ENCODE data around the gene RNF217.
"Not testable (repeated sequence)": the region's sequence is repeated elsewhere in the genome, so short reads cannot be mapped to it uniquely, and the experiment has no call there.

Gene RNF217

DNA sequence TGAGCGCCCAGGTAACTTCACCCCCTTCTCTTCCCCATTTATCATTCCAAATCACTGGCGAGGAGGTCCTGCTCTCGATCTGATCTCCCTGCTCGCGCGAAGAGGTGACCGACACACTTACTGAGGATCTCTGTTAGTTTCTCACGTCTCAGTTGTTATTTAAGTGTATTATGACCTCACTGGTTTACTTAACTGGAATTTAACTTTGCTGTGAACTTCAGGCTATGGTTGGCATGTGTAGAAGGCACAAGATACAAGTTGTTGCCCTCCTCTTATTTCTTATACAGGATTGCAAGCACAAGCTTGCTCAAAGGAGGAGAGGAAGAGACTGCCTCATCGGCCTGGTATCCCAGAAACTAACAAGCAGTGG, 1.2 kb downstream of the RNF217 start:
- DNase-seq = no peak

DNA sequence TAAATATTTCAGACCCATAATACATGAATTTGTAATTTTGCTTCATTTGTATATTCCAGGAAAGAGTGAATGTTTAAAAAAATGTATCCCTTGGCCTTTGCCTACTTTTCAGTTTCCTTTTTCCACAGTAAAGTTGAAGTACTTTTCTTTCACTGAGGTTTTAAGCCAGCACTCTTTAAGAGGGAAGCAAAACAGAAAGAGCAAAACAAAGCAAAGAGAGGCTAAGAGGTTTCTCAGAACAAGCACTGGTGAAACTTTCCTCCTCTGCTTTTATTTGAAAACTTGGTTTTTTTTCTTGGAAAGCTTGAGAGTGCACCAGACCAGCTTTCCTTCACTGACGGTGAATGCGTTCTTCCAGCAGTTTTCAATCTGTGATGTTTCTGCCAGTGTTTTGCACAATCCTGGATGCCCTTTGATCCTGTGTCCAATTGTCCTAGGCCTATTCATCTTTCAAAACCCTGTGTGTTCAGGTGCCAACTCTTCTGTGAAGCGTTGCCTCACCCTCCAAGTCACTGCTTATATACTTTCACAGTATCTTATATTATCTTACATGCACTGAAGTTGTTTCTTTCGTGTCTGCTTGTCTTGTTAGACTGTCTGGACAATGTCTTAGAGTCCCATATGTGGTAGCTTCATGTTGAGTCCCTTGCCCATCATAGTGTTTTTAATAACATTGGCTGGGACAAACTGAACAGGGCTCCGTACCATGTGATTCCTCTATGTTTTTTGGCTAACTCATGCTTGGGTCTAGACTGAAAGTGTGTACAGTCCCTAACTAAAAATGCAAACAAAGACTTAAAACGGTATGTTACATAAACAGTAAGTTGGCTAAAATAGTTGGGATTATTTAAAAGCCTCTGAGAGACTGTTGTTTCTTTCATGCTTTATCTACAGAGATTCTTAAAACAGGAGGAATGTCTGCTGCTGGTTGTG, 1.9 kb downstream of the RNF217 start:
- no peak for DNase-seq

DNA sequence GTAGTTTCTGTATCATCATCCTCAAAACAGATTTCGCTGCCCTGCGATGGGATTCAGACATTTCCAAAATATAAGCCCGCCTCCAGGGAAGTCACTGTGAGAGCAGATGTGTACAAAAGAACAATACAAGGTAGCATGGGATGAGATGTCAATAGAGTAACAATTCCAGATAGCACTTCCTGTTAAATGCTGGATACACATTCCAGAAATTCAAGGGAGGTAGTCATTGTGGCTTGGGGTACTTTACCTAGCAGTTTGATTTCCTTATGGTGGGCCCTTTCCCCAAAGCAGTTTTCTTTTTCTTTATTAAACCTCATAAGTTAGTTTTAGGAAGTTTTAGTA, 2.5 kb downstream of the RNF217 start:
- DNase-seq = no peak

DNA sequence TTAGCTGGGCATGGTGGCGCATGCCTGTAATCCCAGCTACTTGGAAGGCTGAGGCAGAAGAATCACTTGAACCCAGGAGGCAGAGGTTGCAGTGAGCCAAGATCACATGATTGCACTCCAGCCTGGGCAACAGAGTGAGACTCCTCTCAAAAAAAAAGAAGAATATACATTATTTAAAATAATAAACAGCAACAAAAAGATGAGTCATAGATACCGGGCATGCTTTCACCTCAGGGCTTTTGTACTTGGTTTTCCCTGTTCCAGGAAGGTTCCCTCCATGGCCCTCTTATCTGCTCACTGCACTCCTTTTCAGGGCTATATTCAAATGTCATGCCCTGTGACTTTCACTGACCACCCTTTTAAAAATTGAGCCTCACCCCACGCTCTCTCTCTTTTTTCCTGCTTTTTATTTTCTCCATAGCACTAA, 3.2 kb downstream of the RNF217 start:
- DNase-seq = not testable (repeated sequence)

DNA sequence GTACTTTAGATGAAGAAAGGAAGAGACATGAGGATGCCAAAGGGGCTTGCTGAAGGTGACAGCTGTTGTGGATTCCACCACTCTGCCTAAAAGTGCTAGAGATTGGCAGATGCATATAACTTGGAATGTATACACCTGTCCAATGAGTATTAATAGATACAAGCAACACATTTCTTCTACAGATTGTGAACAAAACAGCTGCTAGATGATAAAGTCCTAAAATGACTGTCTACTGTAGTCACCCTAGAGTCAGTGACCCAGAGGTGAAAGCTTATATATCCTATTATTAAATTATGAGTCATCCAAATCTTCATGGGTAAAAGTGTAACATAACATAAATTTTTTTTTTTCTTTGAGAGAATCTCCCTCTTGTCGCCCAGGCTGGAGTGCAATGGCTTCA, 5.2 kb downstream of the RNF217 start:
- no peak for DNase-seq

DNA sequence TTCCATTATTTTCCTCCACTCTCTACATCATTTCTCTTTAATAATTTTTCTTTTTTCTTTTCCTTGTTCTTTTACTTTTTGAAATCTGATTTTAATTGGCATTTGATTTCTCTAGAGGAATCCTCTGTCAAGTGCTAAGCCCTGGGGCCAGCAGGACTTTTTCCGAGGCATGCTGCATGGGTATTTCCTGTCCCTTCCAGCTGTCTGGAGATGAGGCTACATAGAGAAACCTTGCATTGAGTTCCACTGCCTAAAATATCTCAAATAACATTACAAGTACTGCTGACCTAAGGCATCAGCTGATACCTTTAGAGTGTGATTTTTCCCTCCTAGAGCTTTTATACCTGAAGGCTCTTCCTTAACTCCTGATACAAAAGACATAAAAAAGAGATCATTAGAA, 6.2 kb downstream of the RNF217 start:
- DNase-seq = no peak

DNA sequence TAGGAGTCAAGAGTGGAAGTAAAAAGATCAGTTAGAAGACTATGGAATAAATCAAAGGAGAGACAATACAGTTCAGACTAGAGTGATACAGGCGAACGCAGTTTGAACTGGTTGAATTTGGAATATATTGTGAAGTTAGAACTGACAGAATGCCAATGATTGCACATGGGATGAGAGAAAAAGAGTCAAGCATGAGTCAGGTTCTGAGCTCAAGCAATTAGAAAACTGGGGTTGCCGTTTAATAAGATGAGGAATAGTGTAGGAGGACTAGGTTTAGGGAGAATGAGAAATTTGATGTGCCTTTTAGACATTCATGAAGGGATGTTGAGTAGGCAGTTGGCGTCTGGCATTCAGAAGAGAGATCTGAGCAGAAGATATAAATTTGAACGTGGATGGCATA, 8.0 kb downstream of the RNF217 start:
- DNase-seq = no peak

DNA sequence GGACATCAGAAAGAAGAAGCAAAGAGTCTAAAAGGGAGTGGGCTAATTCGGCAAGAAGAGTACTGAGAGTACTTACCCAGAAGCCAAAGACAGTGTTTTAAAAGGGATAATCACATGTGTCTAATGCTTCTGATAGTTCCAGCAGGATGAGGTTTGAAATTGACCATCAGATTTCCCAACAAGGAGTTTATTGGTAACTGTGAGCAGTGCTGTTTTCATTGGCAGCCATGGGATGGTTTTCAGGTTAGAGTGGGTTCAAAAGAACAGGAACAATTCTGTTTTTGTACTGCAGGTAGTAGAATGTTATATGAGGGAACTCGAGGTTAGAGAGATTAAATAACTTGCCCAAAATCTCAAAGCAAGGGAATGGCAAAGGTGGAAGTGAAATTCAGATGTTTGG, 8.5 kb downstream of the RNF217 start:
- no peak for DNase-seq

DNA sequence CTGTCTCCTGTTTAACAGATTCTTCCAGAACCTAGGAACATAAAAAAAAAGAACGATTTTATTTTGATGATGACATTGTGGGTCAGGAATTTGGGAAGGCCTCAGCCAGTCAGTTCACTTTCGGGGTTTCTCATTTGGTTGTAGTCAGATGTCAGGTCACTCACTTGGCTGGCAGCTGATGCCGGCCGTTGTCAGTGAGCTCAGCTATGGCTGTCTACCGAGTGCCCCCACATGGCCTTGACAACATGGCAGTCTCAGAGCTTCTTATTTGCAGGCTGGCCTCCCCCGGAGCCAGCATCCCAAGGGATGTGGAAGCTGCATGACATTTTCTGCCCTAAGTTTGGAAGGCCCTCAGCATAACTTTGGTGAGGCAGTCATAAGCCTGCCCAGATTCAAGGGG, 11.5 kb downstream of the RNF217 start:
- no peak for DNase-seq

DNA sequence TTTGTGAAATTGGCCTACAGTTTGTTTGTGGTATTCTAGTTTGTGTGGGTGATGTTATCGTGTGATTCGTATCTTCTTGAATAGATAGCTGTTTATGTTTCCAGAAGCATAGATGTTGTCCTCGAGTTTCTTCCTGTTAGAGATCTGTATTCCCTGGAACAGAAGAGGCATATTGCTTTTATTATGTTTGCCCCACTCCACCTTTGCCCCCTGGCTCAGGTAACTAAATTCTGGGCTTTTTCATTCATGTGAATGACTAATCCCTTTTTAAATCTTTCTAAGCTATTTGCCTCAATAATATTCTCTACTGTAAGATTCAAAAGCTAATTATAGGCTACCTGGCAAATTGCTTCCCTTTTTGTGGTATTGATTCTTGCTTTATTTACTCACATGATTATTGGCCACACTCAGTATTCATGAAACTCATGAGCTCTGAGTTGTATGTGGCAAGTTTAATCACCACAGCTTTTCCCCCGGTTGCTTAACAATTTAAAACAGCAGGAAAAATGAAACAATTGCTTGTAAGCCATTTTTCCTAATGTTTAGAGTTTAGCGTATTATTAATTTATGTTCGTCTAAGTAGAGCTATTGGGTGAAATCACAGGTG, 12.6 kb downstream of the RNF217 start:
- DNase-seq = no peak

DNA sequence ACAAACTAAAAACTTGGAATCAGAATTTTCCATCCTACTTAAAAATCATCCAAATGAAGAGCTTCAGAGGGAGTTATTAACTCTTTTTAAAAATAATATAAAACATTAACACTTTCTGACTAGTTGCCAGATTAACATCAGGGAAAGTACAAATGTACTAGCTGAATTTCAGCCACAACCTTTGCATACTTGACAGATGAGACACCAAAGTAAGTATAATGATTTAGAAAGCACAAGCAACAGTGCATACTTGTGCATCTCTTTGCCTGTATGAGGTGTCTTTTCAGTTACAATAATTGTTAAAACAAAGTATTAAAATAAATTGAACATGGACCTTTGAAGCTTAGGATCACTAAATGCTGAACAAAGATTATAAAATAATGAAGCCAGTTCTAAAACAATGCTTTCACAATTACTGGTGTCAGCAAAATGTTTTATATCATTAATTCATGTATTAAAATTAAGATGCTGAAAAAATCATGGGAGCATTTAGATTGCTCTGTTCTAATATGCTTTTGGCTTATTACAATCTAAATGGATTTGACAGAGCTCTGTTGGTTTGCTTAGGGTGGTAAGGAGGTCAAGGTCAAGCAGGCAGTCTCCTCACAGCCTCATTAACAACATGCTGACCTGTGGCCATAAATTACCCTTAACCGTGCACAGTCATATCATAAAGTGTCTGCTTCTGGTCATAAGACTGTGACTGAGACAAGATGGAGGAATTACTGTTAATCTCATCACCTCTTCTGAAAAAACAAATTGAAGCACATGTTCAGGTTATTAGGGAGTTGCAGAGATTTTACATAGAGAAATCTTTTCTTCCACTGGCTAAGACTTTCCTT, 15.1 kb downstream of the RNF217 start:
- no peak for DNase-seq

DNA sequence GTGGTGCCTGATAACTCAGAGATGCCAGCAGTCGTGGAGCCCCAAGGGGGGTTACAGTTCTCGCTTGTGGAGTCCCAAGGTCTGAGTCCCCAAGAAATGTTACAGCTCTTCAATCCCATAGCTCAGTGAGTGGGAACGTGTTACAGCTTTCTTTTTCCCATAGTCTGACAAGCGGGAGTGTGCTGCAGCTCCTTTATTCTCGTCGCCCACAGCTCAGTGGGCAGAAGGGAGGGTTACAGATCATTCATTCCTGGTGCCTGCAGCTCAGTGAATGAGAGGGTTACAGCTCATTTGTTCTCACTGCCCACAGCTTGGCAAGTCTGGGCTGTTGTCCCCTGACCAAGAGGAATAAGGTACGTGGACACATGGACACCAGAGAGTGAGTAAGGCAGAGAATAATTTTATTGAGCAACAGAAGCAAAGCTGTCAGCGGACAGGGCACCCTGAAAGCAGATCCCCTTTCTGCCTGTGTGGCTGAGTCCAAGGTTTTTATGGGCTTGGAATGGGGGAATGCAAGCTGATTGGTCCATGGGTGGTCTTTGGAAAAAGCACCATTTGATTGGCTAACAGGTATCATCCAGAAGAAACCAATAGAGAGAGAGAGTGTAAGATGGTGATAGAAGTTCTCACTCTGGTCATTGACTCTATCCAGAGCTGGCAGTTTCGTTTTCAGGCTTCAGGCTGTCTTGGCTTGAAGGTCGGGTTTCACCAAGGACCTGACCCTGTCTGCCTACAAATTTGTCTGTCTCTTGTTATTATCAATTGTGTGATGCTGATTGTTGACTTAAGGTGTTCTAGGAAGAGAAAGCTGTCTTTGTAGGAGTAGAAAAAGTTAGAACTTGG, 16.4 kb downstream of the RNF217 start:
- no peak for DNase-seq

DNA sequence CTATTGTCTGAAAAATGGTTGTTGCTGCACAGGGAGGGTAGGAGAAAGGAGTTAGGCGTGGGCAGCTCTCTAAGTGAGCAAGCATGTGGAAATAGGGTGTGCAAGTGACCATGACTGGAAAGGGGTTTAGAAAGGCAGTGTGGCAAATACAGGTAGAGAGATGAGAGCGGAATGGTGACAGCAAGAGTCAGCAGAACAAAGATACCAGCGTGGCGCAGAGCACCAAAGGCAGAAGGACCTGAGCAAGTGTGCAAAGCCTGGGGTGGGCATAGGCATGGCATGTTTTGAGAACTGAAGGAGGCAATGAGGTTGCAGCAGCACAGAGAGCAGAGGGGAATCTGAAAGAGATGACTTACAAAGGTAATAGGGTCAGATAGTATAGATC, 17.0 kb downstream of the RNF217 start:
- DNase-seq = no peak

DNA sequence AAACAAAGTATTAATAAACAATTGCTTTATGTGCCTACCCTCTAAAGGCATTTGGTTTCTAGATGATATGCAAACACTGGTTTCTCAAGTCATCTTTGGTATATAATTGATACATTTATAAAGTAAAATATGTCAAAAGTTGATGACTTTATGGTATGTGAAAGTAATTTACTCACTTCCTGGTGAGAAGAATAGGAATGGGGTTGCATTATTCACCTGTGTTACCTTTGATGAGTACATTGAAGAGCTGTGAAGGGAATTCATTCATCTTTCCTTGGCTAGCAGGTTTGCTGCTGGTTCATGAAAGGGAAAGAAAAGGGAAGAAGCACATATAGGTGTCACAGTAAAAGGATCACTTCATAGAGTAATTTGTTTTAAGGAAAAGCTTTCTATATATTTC, 20.4 kb downstream of the RNF217 start:
- DNase-seq = no peak

DNA sequence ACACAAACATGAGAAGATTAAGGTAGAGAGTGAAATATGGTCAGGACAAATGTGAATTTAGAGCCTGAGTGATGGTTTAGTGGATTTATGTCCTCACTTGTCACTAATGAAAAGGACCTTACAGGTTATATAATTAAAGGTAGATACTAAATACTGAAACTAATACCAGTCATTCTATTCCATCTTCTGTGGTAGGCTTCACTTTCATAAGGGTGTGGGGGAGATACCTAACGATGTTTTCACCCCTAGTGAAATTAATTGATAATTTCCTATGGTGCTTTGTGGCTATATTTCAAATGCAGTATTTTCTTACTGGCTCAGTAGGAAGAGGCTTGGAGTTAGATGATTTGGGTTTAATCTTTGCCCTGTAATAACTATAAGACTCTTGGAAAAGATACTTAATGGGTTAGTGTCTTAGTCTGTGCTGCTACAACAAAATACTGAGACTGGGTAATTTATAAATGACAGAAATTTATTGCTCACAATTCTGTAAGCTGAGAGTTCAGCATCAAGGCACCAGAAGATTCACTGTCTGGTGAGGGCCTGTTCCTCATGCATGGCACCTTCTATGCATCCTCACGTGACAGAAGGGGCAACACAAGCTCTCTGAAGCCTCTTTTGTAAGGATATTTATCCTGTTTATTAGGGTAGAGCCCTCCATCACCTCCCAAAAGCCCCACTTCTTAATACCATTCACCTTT, 21.3 kb downstream of the RNF217 start:
- no peak for DNase-seq

DNA sequence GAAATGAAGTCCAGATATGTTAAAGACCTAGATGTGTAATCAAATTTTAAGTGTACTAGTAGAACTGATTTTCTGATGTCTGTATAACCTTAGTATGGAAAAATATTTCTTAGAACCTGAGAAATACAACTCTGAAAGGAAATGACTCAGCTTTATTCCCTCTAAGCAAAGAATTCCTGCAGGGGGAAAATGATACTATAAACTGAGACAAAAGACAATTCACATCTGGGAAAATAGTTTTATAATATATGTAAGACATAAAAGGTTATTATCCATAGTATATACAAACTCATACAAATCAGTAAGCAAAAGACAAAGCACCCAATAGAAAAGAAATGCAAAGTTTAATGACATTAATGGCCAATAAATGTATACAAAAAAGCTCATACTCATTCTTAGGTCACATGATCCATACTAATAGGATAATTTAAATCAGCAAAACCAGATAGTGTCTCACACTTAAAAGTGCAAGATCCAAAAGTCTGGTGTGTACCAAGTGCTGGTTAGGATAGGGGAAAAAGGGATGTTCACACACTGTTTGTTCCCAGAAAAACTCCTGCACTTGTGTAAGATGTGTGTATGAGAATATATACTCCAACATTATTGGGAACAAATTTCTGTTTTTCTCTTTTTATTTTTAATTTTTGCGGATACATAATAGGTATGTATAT, 22.6 kb downstream of the RNF217 start:
- DNase-seq = no peak

DNA sequence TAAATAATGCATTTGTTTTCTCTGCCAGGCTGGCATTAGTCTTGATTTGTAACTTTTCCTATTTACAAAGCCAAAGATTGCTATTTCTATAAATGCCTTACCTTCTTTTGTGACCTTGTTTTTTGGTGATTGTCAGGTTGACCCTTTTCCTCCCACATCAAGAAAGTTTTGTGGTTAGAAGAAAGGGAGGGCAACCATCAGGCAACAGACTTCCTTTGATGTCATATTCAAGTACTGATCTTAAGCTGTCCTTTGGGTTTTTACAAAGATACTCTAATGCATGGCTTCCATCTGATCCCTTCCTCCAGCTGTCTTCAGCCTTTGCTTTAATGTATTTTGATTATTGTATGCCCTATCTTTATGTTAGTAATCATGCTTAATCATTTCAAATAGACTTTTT, 23.9 kb downstream of the RNF217 start:
- no peak for DNase-seq

DNA sequence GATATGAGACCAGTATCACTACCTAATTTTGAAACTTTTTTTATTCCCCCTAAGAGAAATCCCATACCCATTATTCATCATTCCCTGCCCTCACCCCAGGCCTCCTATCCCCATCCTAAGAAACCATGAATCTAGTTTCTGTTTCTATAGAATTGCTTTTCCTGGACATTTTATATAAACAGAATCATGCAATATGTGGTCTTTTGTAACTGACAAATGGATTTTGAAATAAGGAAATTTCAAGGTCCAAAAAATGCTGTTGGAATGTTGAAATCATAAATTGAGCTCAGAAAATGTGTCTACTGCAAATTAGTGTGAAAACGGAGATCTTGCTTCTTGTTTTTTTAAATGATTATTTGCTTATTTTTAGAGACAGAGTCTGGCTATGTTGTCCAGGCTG, 25.1 kb downstream of the RNF217 start:
- DNase-seq = no peak

DNA sequence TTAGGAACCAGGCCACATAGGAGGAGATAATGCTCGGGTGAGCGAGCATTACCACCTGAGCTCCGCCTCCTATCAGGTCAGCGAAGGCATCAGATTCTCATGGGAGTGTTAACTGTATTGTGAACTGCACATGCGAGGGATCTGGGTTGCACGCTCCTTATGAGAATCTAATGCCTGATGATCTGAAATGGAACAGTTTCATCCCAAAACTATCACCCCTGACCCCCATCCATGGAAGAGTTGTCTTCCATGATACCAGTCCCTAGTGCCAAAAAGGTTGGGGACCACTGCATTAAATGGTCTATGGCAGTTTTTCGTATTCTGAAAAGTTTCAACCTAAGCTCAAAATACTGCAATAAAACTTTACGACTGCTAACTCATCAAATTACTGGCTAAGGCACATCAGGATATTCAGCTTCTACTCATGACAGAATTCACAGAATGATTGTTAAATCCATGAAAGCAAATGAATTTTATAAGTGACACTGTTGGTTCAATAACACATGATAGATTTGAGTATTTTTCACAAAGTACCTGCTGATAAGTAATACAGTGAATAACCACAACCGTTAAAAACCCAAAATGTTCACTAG, 25.9 kb downstream of the RNF217 start:
- DNase-seq = no peak

DNA sequence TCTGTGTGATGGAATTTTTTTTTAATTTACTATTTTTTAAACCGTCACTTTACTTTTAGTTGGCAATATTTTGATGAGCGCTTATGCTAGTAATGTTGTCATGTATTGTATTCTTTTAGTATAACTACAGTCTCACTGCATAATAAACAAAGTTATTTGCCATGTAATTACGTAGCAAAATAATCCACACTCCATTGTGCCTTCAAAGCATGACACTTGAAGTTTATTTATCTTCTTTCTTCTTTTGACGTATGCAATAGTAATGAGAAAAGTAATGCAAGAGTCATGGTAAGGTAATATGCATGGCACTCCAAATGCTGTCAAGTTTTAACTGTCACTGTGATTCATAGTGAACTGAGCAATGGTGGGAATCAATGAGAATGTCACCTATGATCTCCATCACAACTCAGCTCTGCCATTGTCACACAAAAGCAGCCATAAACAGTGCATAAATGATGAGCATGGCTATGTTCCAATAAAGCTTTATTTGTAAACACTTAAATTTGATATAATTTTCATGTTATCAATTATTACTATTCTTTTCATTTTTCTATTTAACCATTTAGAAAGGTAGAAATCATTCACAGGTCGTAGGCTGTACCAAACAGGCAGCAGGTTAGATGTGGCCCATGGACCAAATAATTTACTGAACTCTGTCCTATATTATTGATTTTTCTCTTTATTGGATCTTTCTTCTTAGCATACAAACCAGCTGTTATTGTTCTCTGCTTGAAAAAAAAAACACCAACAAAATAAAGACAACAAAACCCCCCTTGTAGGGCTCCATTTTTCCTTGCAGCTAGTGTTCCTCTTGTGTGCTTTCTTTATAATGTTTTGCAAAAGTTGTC, 27.1 kb downstream of the RNF217 start:
- no peak for DNase-seq
